Lower leg skin (tissue), 4 donors: ENCODE results near the gene DROSHA. TPM values are rescaled to one million over a fixed set of nuclear protein-coding genes. Genes with fewer than 3 reads are reported as not detected.

ENCODE experiments used
- DNase-seq, 2 donors: peaks; one replicate each; pipeline ENCODE4 v3.0.0-alpha.2; 2019; ENCODE audit warnings: low spot score in 2 of 2
- H3K4me3 ChIP-seq: fragments of 200-600 bp; sonication (generic); 2 replicates; pipeline ENCODE4 v1.5.1; 2017; ENCODE audit warnings: mild to moderate bottlenecking, low read depth; ENCODE audit not compliant: poor library complexity, severe bottlenecking
- POLR2A ChIP-seq, 2 donors: fragments of 450-650 bp; IDR thresholded peaks; one replicate each; pipeline ENCODE4 v1.6.1; 2016 to 2017; ENCODE audit warnings: antibody characterized with exemption in 2 of 2, mild to moderate bottlenecking in 1 of 2, moderate library complexity in 1 of 2
- WGBS, 2 donors: methylation state at CpG; one replicate each; pipeline ENCODE4 v1.1.5; 2018; 5-methylcytosine and 5-hydroxymethylcytosine counted together
- intact Hi-C: fragments of 100-400 bp; cut with DNase I; formaldehyde crosslinking; loops from one replicate; pipeline ENCODE4 v1.15.0; 2023; ENCODE audit warnings: low total_unique reads
- total RNA-seq, 4 donors: library from RNA; depleted of rRNA; stranded (reverse); fragments of >200 nt; gene quantifications; one replicate each; pipeline ENCODE4 v1.1.0, GENCODE V29; 2016
- TF ChIP-seq, protein P1 (sequence below), 3 donors: fragments of 450-650 bp; IDR thresholded peaks; one replicate each; pipeline ENCODE4 v1.5.1; 2016; ENCODE audit warnings: antibody characterized with exemption in 3 of 3, mild to moderate bottlenecking in 3 of 3, moderate library complexity in 2 of 3

The DROSHA gene
- total RNA-seq, 4 donors from 2014 or later: 21.7 to 59.2 (median 37.3) TPM

DNA sequence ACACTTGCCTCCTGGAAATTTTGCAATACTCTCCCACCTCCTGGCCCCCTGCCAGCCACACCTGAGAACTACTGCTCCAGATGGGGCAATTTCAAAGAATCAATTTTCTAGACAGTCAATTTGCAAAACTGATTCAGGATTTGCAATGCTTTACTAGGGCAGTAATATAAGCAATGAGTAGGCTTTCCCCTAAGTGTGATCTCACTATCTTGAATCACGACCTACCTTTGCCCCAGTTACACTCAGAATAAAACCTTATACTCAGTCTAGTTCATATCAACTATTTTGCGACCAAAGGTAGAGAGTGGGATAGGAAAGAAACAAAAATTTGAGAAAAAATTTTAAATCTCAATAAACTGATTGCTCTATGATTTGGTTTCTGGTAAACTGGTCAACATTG lies 54.4 kb downstream of the DROSHA start:
- H3K4me3 ChIP-seq: no peak overlapping the region
- WGBS, 2 donors: 97 to 99% methylated on average over 2 of the region's 2 CpGs

DNA sequence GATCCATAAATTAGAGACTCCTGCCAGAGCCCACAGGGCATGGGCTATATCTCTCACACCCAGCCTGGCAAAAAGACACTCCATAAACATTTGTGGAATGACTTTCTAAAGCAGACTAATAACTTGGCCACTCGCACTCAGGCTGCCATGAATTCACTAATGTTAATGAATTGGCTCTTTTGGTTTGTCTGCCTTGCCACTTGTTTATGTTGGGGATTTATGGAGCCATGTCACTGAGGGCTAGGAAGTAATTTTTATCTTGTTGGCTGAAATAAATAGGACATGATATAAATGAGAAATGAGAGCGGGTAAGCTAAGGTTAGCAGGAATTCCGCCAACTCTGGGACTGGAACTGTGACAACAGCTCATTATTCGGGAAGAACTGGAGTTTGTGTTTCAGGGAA lies 55.2 kb downstream of the DROSHA start:
- whole genome bisulfite sequencing, 2 donors: 76 to 77% methylated on average over 4 of the region's 4 CpGs
- no peak for DNase-seq

More for the DNA sequence above, 54.4 kb downstream of the DROSHA start:
- TF ChIP-seq, protein P1, sequence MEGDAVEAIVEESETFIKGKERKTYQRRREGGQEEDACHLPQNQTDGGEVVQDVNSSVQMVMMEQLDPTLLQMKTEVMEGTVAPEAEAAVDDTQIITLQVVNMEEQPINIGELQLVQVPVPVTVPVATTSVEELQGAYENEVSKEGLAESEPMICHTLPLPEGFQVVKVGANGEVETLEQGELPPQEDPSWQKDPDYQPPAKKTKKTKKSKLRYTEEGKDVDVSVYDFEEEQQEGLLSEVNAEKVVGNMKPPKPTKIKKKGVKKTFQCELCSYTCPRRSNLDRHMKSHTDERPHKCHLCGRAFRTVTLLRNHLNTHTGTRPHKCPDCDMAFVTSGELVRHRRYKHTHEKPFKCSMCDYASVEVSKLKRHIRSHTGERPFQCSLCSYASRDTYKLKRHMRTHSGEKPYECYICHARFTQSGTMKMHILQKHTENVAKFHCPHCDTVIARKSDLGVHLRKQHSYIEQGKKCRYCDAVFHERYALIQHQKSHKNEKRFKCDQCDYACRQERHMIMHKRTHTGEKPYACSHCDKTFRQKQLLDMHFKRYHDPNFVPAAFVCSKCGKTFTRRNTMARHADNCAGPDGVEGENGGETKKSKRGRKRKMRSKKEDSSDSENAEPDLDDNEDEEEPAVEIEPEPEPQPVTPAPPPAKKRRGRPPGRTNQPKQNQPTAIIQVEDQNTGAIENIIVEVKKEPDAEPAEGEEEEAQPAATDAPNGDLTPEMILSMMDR (IDR thresholded peaks at IDR 0.05): no peak
- TF ChIP-seq POLR2A (IDR thresholded peaks at IDR 0.05): no peak
- intact Hi-C loops: no loop called here
- no peak for DNase-seq

DNA sequence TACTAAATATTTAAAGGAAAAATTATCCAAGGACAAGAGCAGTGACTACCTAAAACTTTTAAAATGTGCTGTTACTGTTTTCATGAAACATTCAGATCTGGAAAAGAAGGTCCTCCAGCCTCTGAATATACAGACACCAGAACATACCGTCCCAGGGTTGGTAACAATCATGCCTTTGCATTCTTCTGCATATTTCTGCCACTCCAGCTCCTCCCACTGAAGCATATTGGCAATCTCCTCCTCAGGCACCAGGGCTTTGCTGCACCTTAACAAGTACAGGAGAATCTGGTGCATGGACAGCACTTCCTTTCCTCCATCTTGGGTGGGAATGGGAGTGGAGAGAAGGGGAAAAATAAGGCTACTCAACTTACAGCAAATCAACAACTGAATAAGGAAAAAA lies 60.0 kb downstream of the DROSHA start:
- no peak overlapping the region for H3K4me3 ChIP-seq
- TF ChIP-seq POLR2A (IDR thresholded peaks at IDR 0.05): no peak
- TF ChIP-seq, protein P1 (IDR thresholded peaks at IDR 0.05): no peak
- WGBS, 2 donors: 68 to 92% methylated on average over 1 of the region's 1 CpG
- DNase-seq: no peak
- intact Hi-C loops: no loop called here

More for the DNA sequence above, 55.2 kb downstream of the DROSHA start:
- TF ChIP-seq, protein P1 (IDR thresholded peaks at IDR 0.05): no peak
- TF ChIP-seq POLR2A (IDR thresholded peaks at IDR 0.05): no peak
- H3K4me3 ChIP-seq: no peak overlapping the region
- intact Hi-C loops: no loop called here

DNA sequence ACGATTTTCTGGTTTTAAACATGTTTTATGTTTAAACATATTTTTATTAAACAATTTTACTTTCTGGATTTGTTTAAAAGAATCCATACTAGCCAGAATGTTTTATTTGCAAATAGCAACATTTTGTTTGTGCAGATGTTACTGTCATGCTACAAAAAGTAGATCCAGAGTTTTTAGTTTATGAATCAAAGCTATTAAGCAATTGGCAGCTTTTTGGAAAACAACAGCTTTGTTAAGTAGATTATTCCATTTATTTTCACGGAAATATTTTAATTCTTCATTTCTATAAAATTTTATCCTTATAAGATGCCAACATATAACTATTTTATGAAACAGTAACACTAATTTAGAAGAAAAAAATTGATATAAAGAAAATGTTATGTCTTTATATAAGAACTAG lies 60.9 kb downstream of the DROSHA start:
- no peak overlapping the region for H3K4me3 ChIP-seq
- WGBS, 2 donors: 58 to 59% methylated on average over 2 of the region's 2 CpGs
- no peak for DNase-seq
- TF ChIP-seq POLR2A (IDR thresholded peaks at IDR 0.05): no peak
- TF ChIP-seq, protein P1 (IDR thresholded peaks at IDR 0.05): no peak
- intact Hi-C loops: no loop called here

DNA sequence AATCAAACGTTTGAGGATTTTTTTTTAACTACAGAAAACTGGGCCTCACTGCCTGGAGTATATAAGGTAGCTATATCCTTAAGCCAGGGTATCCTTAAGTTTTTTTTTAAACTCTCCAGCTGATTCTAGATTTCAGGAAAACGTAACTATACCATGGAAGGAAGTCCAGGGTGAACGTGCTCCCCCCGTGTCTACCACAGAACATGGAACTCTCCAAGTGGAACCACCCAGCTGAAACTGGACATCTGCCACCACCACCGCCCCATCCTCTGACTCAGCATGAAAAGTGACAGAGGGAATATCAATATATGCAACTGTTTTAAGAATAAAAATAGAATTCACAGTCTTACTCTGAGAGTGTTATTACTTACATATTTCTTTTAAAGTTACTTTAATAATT lies 61.3 kb downstream of the DROSHA start:
- peak; percentile 59 to 87 for DNase-seq
- TF ChIP-seq POLR2A (IDR thresholded peaks at IDR 0.05): no peak
- TF ChIP-seq, protein P1 (IDR thresholded peaks at IDR 0.05): no peak
- intact Hi-C loops: no loop called here
- WGBS, 2 donors: 19 to 46% methylated on average over 5 of the region's 5 CpGs
- H3K4me3 ChIP-seq: no peak overlapping the region

DNA sequence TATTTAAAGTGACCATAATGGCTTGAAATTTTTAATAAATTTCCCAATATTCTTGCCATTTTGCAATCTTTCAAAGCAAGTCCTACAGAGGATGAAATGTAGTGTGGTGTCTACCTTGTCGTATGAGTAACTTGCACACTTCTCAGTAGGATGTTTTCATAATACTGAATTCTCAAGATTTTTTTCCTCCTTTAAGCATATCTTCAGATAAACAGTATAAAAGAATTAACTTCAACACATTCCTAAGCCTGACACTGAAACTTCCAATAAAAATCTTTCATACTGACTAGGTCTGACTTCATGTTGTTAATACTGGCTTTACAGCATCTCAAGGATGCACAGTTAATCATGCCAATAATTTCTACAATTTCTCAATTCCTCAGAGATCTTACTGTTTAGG lies 62.0 kb downstream of the DROSHA start:
- 93 to 96% methylated on average over 1 of the region's 1 CpG for WGBS, 2 donors
- DNase-seq: no peak
- intact Hi-C loops: no loop called here
- H3K4me3 ChIP-seq: no peak overlapping the region
- TF ChIP-seq, protein P1 (IDR thresholded peaks at IDR 0.05): no peak
- no peak for TF ChIP-seq POLR2A (IDR thresholded peaks at IDR 0.05)
